Osteocyte (in vitro differentiated cells): ENCODE data around the gene SPOCK3. TPM values are rescaled to one million over a fixed set of nuclear protein-coding genes. Genes with fewer than 3 reads are reported as not detected.

Experiments used
- DNase-seq: peaks from one replicate; pipeline ENCODE4 v3.0.0; 2021; ENCODE audit warnings: mixed read lengths; ENCODE audit not compliant: unreplicated experiment; ENCODE audit errors: extremely low spot score
- H3K27ac Mint-ChIP-seq: one replicate; pipeline ENCODE4 v1.8.0; 2021; ENCODE audit warnings: mild to moderate bottlenecking, mixed read lengths; ENCODE audit not compliant: unreplicated experiment
- H3K27me3 Mint-ChIP-seq: one replicate; pipeline ENCODE4 v1.8.0; 2021; ENCODE audit warnings: mixed read lengths; ENCODE audit not compliant: unreplicated experiment
- H3K36me3 Mint-ChIP-seq: one replicate; pipeline ENCODE4 v1.8.0; 2021; ENCODE audit warnings: mixed read lengths; ENCODE audit not compliant: unreplicated experiment
- H3K4me1 Mint-ChIP-seq: one replicate; pipeline ENCODE4 v1.8.0; 2021; ENCODE audit warnings: mixed read lengths; ENCODE audit not compliant: unreplicated experiment
- H3K4me3 Mint-ChIP-seq: one replicate; pipeline ENCODE4 v1.8.0; 2021; ENCODE audit warnings: mild to moderate bottlenecking, moderate library complexity, mixed read lengths; ENCODE audit not compliant: unreplicated experiment
- H3K9me3 Mint-ChIP-seq: one replicate; pipeline ENCODE4 v1.8.0; 2021; ENCODE audit warnings: mixed read lengths; ENCODE audit not compliant: unreplicated experiment
- CTCF ChIP-seq: fragments of 200-600 bp; sonication (generic); IDR thresholded peaks from 2 replicates; pipeline ENCODE4 v1.5.0; 2021; ENCODE audit warnings: antibody characterized with exemption, mild to moderate bottlenecking, moderate library complexity
- total RNA-seq: library from RNA; stranded (reverse); gene quantifications from 2 replicates; pipeline ENCODE4 v1.2.1, GENCODE V29; 2021

Gene SPOCK3
- total RNA-seq, 1 donor from 2014 or later, result not detected

- no peaks in the 10 kb centered on the region for H3K27me3 Mint-ChIP-seq
- no peaks in the 10 kb centered on the region for H3K9me3 Mint-ChIP-seq
- H3K4me1 Mint-ChIP-seq, result no peaks in the 10 kb centered on the region
- no peak for DNase-seq
- no peak overlapping the region for H3K27ac Mint-ChIP-seq
- no peak overlapping the region for H3K4me3 Mint-ChIP-seq
- no peak for TF ChIP-seq CTCF
- no peaks in the 10 kb centered on the region for H3K36me3 Mint-ChIP-seq
Measured at GRCh38 chr4:167210166-167210565, 24.1 kb downstream of the SPOCK3 start.

- Mint-ChIP-seq H3K4me1 (no peaks in the 10 kb centered on the region), H3K36me3 (no peaks in the 10 kb centered on the region), H3K27me3 (no peaks in the 10 kb centered on the region), H3K27ac (no peak overlapping the region), H3K9me3 (no peaks in the 10 kb centered on the region), H3K4me3 (no peak overlapping the region)
- DNase-seq, result no peak
- TF ChIP-seq CTCF, result no peak
Measured at GRCh38 chr4:167196344-167197012, 37.8 kb downstream of the SPOCK3 start.

GRCh38 chr4:167190379-167190778 is 43.9 kb downstream of the SPOCK3 start:
- Mint-ChIP-seq H3K36me3 (no peaks in the 10 kb centered on the region), H3K9me3 (no peaks in the 10 kb centered on the region), H3K4me3 (no peak overlapping the region), H3K27me3 (no peaks in the 10 kb centered on the region), H3K4me1 (no peaks in the 10 kb centered on the region), H3K27ac (no peak overlapping the region)
- no peak for DNase-seq
- TF ChIP-seq CTCF, result no peak

- no peak overlapping the region for H3K27ac Mint-ChIP-seq
- no peaks in the 10 kb centered on the region for H3K36me3 Mint-ChIP-seq
- TF ChIP-seq CTCF, result no peak
- H3K27me3 Mint-ChIP-seq, result no peaks in the 10 kb centered on the region
- no peak overlapping the region for H3K4me3 Mint-ChIP-seq
- no peak for DNase-seq
- no peaks in the 10 kb centered on the region for H3K9me3 Mint-ChIP-seq
- H3K4me1 Mint-ChIP-seq, result no peaks in the 10 kb centered on the region
Measured at GRCh38 chr4:167185465-167185864, 48.8 kb downstream of the SPOCK3 start.

GRCh38 chr4:167183036-167183435 is 51.3 kb downstream of the SPOCK3 start:
- DNase-seq, result no peak
- Mint-ChIP-seq H3K4me3 (no peak overlapping the region), H3K27ac (no peak overlapping the region), H3K27me3 (no peaks in the 10 kb centered on the region), H3K9me3 (no peaks in the 10 kb centered on the region), H3K4me1 (no peaks in the 10 kb centered on the region), H3K36me3 (no peaks in the 10 kb centered on the region)
- TF ChIP-seq CTCF, result no peak
